Measurements from ENCODE around the gene CD99L2.

CD99L2 gene

DNA sequence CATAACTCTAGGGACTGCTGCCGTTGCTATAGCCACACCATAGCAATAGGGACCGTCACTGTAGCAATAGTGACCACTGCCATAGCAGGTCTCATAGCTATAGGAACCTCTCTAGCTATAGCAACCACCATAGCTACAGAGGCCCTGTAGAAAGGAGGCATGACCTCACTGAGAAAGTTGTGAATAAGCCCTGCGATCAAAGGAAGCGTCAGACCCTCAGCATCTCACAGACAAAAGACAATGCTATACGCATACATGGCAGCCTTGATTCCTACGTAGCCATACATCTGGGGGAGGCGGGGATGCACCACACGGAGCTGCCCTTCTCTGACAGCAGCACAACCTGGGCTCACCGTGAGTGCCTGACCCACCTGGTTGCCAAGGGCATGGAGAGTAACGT, 116.8 kb downstream of the CD99L2 start:
- Histone ChIP-seq H3K4me3 (ENCODE audit: low read depth, low read length, poor library complexity, severe bottlenecking) (no peak overlapping the region), H3K79me2 (ENCODE audit: insufficient read depth, low read length) (no peaks in the 10 kb centered on the region), H3K9ac (ENCODE audit: low read length) (no peak overlapping the region), H3K9me3 (ENCODE audit: low read length) (no peaks in the 10 kb centered on the region), H3K27ac (ENCODE audit: low read depth, low read length, poor library complexity, severe bottlenecking) (no peak overlapping the region), H3K27me3 (ENCODE audit: insufficient read depth, low read length) (no peaks in the 10 kb centered on the region), H3K4me1 (ENCODE audit: insufficient read depth, low read length, severe bottlenecking) (no peaks in the 10 kb centered on the region), H3F3A (ENCODE audit: insufficient read depth, low read length) (no peaks in the 10 kb centered on the region), H3K9me2 (ENCODE audit: low read depth, low read length) (no peaks in the 10 kb centered on the region), H2AFZ (ENCODE audit: low read length) (no peak overlapping the region), H3K36me3 (ENCODE audit: insufficient read depth, low read length) (no peaks in the 10 kb centered on the region), H3K4me2 (ENCODE audit: low read length) (no peak overlapping the region), H4K20me1 (ENCODE audit: insufficient read depth, low read length) (no peaks in the 10 kb centered on the region)
- TF ChIP-seq, protein P1, sequence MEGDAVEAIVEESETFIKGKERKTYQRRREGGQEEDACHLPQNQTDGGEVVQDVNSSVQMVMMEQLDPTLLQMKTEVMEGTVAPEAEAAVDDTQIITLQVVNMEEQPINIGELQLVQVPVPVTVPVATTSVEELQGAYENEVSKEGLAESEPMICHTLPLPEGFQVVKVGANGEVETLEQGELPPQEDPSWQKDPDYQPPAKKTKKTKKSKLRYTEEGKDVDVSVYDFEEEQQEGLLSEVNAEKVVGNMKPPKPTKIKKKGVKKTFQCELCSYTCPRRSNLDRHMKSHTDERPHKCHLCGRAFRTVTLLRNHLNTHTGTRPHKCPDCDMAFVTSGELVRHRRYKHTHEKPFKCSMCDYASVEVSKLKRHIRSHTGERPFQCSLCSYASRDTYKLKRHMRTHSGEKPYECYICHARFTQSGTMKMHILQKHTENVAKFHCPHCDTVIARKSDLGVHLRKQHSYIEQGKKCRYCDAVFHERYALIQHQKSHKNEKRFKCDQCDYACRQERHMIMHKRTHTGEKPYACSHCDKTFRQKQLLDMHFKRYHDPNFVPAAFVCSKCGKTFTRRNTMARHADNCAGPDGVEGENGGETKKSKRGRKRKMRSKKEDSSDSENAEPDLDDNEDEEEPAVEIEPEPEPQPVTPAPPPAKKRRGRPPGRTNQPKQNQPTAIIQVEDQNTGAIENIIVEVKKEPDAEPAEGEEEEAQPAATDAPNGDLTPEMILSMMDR (IDR thresholded peaks at IDR 0.05; ENCODE audit: low read length): no peak
- no peak for TF ChIP-seq EZH2 (IDR thresholded peaks at IDR 0.05; ENCODE audit: borderline replicate concordance, low read length)

GRCh38 chrX:150779385-150779784, 119.1 kb downstream of the CD99L2 start:
- H3K27me3 ChIP-seq (ENCODE audit: insufficient read depth, low read length): no peaks in the 10 kb centered on the region
- H3K9me3 ChIP-seq (ENCODE audit: low read length): no peaks in the 10 kb centered on the region
- H3K27ac ChIP-seq (ENCODE audit: low read depth, low read length, poor library complexity, severe bottlenecking): no peak overlapping the region
- no peaks in the 10 kb centered on the region for H3K36me3 ChIP-seq (ENCODE audit: insufficient read depth, low read length)
- no peak overlapping the region for H3K9ac ChIP-seq (ENCODE audit: low read length)
- no peak overlapping the region for H3K4me2 ChIP-seq (ENCODE audit: low read length)
- no peak overlapping the region for H3K4me3 ChIP-seq (ENCODE audit: low read depth, low read length, poor library complexity, severe bottlenecking)
- no peak overlapping the region for H2AFZ ChIP-seq (ENCODE audit: low read length)
- no peaks in the 10 kb centered on the region for H3K4me1 ChIP-seq (ENCODE audit: insufficient read depth, low read length, severe bottlenecking)
- H3F3A ChIP-seq (ENCODE audit: insufficient read depth, low read length): no peaks in the 10 kb centered on the region
- H4K20me1 ChIP-seq (ENCODE audit: insufficient read depth, low read length): no peaks in the 10 kb centered on the region
- H3K9me2 ChIP-seq (ENCODE audit: low read depth, low read length): no peaks in the 10 kb centered on the region
- no peak for TF ChIP-seq EZH2 (IDR thresholded peaks at IDR 0.05; ENCODE audit: borderline replicate concordance, low read length)
- TF ChIP-seq, protein P1 (IDR thresholded peaks at IDR 0.05; ENCODE audit: low read length): no peak
- no peaks in the 10 kb centered on the region for H3K79me2 ChIP-seq (ENCODE audit: insufficient read depth, low read length)

- no peaks in the 10 kb centered on the region for H3K79me2 ChIP-seq (ENCODE audit: insufficient read depth, low read length)
- H3K4me2 ChIP-seq (ENCODE audit: low read length): no peak overlapping the region
- H4K20me1 ChIP-seq (ENCODE audit: insufficient read depth, low read length): no peaks in the 10 kb centered on the region
- no peaks in the 10 kb centered on the region for H3K4me1 ChIP-seq (ENCODE audit: insufficient read depth, low read length, severe bottlenecking)
- TF ChIP-seq EZH2 (IDR thresholded peaks at IDR 0.05; ENCODE audit: borderline replicate concordance, low read length): no peak
- TF ChIP-seq, protein P1 (IDR thresholded peaks at IDR 0.05; ENCODE audit: low read length): no peak
- no peak overlapping the region for H3K27ac ChIP-seq (ENCODE audit: low read depth, low read length, poor library complexity, severe bottlenecking)
- H3K4me3 ChIP-seq (ENCODE audit: low read depth, low read length, poor library complexity, severe bottlenecking): no peak overlapping the region
- H3K9me3 ChIP-seq (ENCODE audit: low read length): no peaks in the 10 kb centered on the region
- H3K9ac ChIP-seq (ENCODE audit: low read length): no peak overlapping the region
- H3F3A ChIP-seq (ENCODE audit: insufficient read depth, low read length): no peaks in the 10 kb centered on the region
- no peaks in the 10 kb centered on the region for H3K36me3 ChIP-seq (ENCODE audit: insufficient read depth, low read length)
- no peak overlapping the region for H2AFZ ChIP-seq (ENCODE audit: low read length)
- no peaks in the 10 kb centered on the region for H3K9me2 ChIP-seq (ENCODE audit: low read depth, low read length)
- H3K27me3 ChIP-seq (ENCODE audit: insufficient read depth, low read length): no peaks in the 10 kb centered on the region
Observed at GRCh38 chrX:150777328-150777992, 121.0 kb downstream of the CD99L2 start.
